ENCODE data around the gene PLEKHH1.

PLEKHH1 gene

DNA sequence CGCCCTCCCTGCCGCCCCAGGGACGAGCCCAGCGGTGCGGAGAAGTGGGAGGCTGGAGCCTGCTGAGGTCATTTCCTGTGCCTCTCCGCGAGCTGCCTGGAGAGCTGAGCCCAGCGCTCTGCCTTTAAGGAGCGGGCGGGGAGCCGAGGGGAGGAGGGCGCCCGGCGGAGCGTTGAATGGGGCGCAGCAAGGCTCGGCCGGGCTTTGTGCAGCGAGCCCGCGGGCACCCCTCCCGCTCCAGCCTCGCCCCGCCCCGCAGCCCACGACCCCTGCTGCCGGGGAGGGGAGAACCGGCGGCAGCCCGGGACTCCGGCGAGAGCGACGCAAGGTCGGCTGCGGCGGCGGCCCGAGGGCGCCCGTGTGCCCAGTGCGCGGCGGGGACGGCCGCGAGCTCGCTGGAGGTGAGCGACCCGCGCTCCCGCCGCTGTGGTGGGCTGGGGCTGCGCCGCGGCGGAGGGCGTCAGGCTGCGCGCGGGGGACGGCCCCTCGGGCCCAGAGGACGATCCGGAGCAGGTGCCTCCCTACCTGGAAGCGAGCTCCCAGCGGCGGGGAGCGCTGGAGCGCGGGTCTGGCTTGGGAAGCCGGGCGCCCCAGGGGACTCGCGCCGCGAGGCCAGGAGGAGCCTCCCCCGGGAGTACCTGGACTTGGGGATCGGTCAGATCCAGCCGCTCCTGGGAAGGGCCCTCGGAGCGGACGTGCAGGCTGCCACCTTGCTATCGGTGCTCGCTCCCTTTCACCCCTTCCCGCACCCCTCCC, at the start of gene PLEKHH1:
TSS of gene PLEKHH1 (plus strand) at position 293 of the 756 bp plus-strand sequence. CDS start 8,578 bp downstream, outside the sequence.
- no peak for DNase-seq (ENCODE audit: extremely low read depth, low read depth)
- TF ChIP-seq, protein P1, sequence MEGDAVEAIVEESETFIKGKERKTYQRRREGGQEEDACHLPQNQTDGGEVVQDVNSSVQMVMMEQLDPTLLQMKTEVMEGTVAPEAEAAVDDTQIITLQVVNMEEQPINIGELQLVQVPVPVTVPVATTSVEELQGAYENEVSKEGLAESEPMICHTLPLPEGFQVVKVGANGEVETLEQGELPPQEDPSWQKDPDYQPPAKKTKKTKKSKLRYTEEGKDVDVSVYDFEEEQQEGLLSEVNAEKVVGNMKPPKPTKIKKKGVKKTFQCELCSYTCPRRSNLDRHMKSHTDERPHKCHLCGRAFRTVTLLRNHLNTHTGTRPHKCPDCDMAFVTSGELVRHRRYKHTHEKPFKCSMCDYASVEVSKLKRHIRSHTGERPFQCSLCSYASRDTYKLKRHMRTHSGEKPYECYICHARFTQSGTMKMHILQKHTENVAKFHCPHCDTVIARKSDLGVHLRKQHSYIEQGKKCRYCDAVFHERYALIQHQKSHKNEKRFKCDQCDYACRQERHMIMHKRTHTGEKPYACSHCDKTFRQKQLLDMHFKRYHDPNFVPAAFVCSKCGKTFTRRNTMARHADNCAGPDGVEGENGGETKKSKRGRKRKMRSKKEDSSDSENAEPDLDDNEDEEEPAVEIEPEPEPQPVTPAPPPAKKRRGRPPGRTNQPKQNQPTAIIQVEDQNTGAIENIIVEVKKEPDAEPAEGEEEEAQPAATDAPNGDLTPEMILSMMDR (IDR thresholded peaks at IDR 0.05; ENCODE audit: low read depth, low read length, missing control alignments), result no peak
- peak within 1 kb of the TSS; percentile 52 for H3K4me3 ChIP-seq (replicated peaks; ENCODE audit: low read depth, low read length)

DNA sequence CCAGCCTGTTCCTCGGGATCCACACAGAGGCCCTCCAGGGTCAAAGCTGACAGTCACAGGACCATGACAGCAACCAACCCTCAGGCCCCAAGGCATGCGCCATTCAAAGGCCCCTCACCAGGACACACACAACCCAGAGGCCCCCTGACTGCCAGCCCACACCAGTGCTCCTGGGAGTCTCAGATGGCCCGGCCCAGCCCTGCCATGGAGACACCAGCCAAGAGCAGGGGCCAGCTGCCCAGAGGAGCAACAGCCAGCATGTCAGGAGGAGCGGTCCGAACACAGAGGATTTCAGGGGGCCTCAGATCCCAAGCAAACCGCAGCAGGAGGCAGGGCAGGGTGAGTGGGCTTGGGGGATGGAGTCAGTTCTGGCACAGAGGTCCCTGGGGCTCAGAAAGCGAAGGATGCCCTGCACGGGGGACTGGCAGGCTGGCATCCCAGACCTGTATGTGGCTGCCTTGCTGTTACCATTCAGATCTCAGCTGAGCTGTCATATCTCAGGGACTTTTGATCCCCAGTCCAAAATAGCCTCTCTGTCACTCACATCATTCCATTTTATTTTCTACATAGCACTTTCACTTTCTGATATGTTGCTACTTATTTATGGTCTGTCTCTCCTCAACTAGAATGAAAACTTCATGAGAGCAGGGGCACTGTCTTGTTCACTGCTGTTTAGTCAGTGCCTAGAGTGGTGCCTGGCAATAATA, 49.4 kb upstream of the PLEKHH1 start:
- TF ChIP-seq, protein P1 (IDR thresholded peaks at IDR 0.05; ENCODE audit: low read depth, low read length, missing control alignments), result no peak
- no peak overlapping the region for H3K4me3 ChIP-seq (replicated peaks; ENCODE audit: low read depth, low read length)
- DNase-seq (ENCODE audit: extremely low read depth, low read depth), result no peak

DNA sequence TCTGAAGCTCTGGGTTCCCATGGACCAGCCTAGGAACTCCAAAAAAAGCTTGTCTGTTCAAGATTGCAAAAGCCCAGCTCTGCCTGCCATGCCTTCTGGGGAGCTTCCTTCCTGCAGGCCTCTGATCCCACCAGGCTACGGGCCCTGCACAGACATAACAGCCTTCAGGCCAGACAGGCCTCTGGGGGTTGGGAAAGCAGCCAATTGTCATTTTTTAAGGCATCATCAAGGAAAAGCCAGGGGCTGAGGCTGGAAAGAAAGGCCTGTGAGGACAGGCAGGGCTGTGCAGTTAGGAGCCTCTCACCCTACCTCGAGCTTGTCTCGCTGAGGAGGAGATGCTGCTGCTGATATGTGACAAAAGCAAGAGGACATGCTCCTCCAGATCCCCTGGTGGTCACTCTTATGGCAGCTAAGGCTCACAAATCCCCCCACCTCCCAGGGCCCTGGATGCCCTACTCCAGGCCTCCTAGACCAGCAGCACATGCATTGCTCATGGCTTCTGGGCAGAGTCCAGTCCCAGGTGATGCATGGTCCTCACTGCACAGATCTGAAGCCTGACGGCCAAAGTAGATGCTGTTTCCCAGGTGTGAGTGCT, 47.5 kb upstream of the PLEKHH1 start:
- no peak overlapping the region for H3K4me3 ChIP-seq (replicated peaks; ENCODE audit: low read depth, low read length)
- no peak for DNase-seq (ENCODE audit: extremely low read depth, low read depth)
- TF ChIP-seq, protein P1 (IDR thresholded peaks at IDR 0.05; ENCODE audit: low read depth, low read length, missing control alignments), result no peak

DNA sequence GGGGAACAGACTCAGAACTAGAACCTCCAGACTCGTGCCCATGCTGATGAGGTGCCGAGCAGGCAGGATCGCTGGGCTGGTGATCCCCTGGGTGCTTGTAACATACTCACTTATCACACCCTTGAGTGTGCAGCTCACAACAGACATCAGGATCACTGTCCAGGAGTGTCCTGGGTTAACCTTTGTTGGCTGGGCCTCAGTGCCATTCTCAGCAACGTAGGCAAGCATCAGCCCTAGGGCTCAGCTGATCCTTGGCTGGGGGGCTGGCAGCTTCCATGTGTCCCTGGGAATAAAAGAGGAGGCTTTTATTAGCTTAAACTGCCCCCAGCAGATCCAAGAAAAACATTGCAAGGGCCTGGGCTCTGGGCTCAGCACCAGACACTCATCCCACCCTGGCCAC, 46.2 kb upstream of the PLEKHH1 start:
- no peak for DNase-seq (ENCODE audit: extremely low read depth, low read depth)
- H3K4me3 ChIP-seq (replicated peaks; ENCODE audit: low read depth, low read length), result no peak overlapping the region
- TF ChIP-seq, protein P1 (IDR thresholded peaks at IDR 0.05; ENCODE audit: low read depth, low read length, missing control alignments), result no peak

DNA sequence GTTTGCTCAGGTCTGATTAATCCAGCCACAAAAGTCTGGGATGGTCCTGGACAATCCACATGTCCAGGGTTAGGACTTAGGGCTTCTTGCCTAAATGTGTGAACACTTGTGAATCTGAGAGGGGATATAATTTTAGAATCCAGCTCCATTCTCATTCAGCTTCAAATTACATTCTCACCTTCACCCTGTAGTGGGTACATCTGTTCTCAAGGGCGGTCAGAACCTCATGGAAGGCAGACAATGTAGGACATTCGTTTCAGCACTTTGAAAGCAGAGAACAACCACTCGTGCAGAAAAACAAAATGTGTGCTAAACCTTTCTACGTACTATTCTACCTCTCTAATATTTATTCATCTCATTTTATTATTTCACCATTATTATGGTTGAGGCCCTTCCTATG, 45.8 kb upstream of the PLEKHH1 start:
- TF ChIP-seq, protein P1 (IDR thresholded peaks at IDR 0.05; ENCODE audit: low read depth, low read length, missing control alignments), result no peak
- DNase-seq (ENCODE audit: extremely low read depth, low read depth), result no peak
- H3K4me3 ChIP-seq (replicated peaks; ENCODE audit: low read depth, low read length), result no peak overlapping the region

DNA sequence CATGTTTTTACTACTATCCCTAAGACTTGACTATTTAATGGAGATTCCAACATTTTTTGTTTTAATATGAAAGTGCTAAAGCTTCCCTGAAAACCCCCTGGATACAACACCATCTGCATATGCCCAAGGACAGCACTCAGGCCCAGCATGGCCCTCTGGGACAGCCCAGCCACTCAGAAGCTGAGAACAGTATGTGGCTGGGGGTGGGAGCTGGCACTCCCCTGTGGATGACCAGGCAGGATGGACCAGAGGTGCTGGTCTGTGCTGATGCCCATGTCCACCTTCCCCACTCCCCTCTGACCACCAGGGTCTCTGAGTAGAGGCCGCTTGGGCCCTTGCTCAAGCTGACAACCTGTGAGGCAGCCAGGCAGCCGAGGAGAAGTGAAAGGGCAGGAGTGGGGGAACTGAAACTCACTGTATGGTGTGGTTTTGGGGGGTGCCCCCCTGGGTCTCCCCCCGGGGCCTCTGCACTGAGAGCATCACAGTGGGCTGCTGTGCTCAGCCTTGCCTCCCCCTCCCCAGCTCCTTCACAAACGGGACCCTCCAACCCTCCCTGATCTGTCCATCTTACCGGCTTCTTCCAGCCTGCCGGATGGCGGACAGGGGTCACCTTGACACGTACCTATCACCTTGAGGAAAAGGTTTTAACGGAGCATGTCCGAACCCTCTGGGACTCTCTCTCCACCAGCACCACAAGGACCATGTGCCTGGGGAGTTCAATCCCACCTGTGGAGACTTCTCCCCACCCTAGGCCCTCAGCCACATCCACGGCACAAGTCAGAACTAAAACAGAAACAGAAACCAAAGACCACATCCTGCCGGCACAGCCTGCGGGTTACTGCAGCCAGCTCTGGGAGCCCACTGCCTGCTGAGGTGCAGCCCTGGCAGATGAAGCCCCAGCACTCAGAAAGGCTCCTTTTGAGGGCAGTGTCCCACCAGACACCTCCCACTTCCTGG, 44.9 kb upstream of the PLEKHH1 start, which contains the start of gene TMEM229B:
TSS of gene TMEM229B (minus strand) at position 785 of the 957 bp plus-strand sequence. CDS start 14,798 bp downstream, outside the sequence.
- TF ChIP-seq, protein P1 (IDR thresholded peaks at IDR 0.05; ENCODE audit: low read depth, low read length, missing control alignments), result no peak
- no peak for DNase-seq (ENCODE audit: extremely low read depth, low read depth)
- no peak within 1 kb of the TSS for H3K4me3 ChIP-seq (replicated peaks; ENCODE audit: low read depth, low read length)
